Activated naive CD4-positive, alpha-beta T cell treated with anti-CD3 and anti-CD28 coated beads, Interleukin-2, amount 50 U/mL, for 72 hours (primary cell): ENCODE data around the gene ALOX5. TPM values are rescaled to one million over a fixed set of nuclear protein-coding genes. Genes with fewer than 3 reads are reported as not detected.
A peak's percentile ranks its signal among the peaks of the same experiment; 100 is the strongest.

ENCODE experiments used
- ATAC-seq, 2 donors: fragments of 150-1000 bp; cut with Tn5 transposase; 2 replicates each; pipeline ENCODE4 v1.10.0; 2021; ENCODE audit warnings: mild to moderate bottlenecking in 2 of 2, moderate library complexity in 2 of 2
- DNase-seq, 2 donors: peaks; one replicate each; pipeline ENCODE4 v3.0.0; 2021 to 2022; ENCODE audit warnings: low spot score in 2 of 2
- H3K27ac Mint-ChIP-seq, 2 donors: one replicate each; pipeline ENCODE4 v1.8.0; 2022; ENCODE audit warnings: mild to moderate bottlenecking in 2 of 2, mixed read lengths in 2 of 2
- H3K36me3 Mint-ChIP-seq, 2 donors: one replicate each; pipeline ENCODE4 v1.8.0; 2022; ENCODE audit warnings: mixed read lengths in 2 of 2
- H3K9me3 Mint-ChIP-seq, 2 donors: one replicate each; pipeline ENCODE4 v1.8.0; 2022; ENCODE audit warnings: mixed read lengths in 2 of 2
- total RNA-seq, 2 donors: library from RNA; stranded (reverse); gene quantifications; one replicate each; pipeline ENCODE4 v1.2.3, GENCODE V29; 2022

The ALOX5 gene
- total RNA-seq, 2 donors from 2014 or later: 0.68 to 1.7 TPM

DNA sequence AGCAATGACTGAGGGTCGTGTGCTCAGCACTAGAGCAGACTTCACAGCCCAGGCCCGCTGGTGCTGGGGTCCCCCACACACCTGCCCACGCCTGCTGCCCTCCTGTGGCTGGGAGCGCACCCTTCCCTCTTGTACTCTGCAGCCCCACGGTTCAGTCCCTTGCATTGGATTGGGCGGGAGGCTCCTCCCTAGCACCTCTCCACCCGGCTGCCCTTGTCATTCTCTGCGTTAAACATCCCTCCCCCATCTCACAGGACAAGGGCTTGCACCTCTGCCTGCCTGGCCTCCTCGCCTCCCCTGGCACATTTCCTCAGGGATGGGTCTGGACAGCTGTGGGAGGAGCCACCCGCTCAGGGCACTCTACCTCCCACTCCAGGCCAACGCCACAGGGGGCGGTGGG is 68.6 kb downstream of the ALOX5 start:
- Mint-ChIP-seq H3K36me3 (no peaks in the 10 kb centered on the region), H3K9me3 (no peaks in the 10 kb centered on the region), H3K27ac (no peak overlapping the region)
- no peak for DNase-seq
- no peak for ATAC-seq

DNA sequence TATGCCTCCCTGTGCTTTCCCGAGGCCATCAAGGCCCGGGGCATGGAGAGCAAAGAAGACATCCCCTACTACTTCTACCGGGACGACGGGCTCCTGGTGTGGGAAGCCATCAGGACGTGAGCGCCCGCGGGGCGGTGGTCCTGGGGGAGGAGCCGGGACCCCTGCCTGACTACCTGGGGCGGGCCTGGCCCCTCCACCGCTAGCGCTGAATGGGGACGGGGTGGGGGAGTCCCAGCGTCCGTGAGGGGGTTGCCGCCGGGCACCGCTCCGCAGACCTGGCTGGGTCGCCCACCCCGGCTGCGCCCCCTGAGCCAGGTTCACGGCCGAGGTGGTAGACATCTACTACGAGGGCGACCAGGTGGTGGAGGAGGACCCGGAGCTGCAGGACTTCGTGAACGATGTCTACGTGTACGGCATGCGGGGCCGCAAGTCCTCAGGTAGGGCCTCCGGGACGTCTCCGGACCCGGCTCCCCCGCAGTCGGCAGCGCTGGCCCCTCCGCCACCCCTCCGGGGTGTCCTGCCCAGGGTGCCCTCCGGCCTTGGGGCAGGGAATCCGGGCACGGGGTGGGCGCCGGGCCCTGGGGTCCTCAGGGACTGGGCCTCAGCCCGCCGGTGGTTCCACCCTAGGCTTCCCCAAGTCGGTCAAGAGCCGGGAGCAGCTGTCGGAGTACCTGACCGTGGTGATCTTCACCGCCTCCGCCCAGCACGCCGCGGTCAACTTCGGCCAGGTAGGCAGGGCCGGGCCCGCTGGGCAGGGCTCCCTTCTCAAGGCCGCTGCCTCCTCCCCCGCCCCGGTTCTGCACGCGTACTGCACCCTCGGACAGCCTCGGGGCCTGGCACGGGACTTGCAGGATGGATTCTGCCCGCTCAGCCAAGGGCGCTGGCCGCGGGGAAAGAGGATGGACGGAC is 69.3 kb downstream of the ALOX5 start:
- Mint-ChIP-seq H3K36me3 (no peaks in the 10 kb centered on the region), H3K9me3 (no peaks in the 10 kb centered on the region), H3K27ac (no peak overlapping the region)
- ATAC-seq: no peak
- no peak for DNase-seq

DNA sequence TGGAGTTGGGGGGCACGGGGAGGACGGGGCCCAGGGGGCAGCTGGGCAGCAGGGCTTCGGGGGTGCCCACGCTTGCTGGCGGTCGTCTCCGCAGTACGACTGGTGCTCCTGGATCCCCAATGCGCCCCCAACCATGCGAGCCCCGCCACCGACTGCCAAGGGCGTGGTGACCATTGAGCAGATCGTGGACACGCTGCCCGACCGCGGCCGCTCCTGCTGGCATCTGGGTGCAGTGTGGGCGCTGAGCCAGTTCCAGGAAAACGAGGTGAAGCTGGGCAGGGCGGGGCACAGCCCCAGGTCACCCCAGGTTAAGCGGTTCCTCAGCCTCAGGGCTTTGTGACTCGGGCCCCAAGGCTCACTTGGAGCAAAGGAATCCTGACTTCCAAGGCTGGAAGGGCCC is 70.0 kb downstream of the ALOX5 start:
- Mint-ChIP-seq H3K36me3 (no peaks in the 10 kb centered on the region), H3K27ac (no peak overlapping the region), H3K9me3 (no peaks in the 10 kb centered on the region)
- DNase-seq (no peak), ATAC-seq (no peak)

GRCh38 chr10:45444976-45445898 is 71.2 kb downstream of the ALOX5 start:
- no peaks in the 10 kb centered on the region for H3K36me3 Mint-ChIP-seq
- H3K27ac Mint-ChIP-seq: no peak overlapping the region
- no peak for DNase-seq
- no peaks in the 10 kb centered on the region for H3K9me3 Mint-ChIP-seq
- ATAC-seq: no peak

- Mint-ChIP-seq H3K9me3 (no peaks in the 10 kb centered on the region), H3K36me3 (no peaks in the 10 kb centered on the region), H3K27ac (no peak overlapping the region)
- ATAC-seq (no peak), DNase-seq (no peak)
Observed at GRCh38 chr10:45446858-45447257, 72.8 kb downstream of the ALOX5 start.

GRCh38 chr10:45447416-45447815 is 73.4 kb downstream of the ALOX5 start:
- H3K9me3 Mint-ChIP-seq: no peaks in the 10 kb centered on the region
- ATAC-seq (no peak), DNase-seq (no peak)
- H3K36me3 Mint-ChIP-seq: no peaks in the 10 kb centered on the region
- H3K27ac Mint-ChIP-seq: peak overlapping the region in 1 of 2 donors; percentile 37

DNA sequence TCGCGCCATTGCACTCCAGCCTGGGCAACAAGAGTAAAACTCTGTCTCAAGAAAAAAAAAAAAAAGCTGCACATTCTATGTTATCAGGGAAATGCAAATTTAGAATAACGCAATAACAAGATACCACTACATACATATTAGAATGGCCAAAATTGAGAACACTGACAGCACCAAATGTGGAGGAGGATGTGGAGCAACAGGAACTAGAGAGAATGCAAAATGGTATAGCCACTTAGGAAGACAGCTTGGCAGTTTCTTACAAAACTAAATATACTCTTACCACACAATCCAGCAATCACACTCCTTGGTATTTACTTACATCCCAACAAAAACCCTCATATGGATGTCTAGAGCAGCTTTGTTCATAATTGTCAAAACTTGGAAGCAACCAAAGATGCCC is 76.8 kb downstream of the ALOX5 start:
- Mint-ChIP-seq H3K27ac (no peak overlapping the region), H3K9me3 (no peaks in the 10 kb centered on the region), H3K36me3 (no peaks in the 10 kb centered on the region)
- DNase-seq (no peak), ATAC-seq (no peak)

DNA sequence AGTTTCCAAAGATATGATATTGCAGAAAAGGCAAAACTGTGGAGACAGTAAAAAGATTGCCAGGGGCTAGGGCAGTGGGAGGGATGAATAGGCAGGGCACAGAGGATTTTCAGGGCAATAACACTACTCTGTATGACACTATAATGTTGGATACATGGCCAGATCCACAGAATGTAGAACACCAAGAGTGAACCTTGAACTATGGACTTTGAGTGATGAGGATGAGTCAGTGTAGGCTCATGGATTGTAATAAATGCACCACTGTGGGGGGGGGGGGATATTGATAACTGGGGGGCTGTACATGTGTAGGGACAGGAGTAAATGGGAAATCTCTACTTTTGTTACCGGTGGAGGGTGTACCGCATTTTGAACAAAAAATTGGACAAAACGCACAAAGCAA is 77.4 kb downstream of the ALOX5 start:
- H3K27ac Mint-ChIP-seq: peak overlapping the region in 1 of 2 donors; percentile 26
- no peak for ATAC-seq
- no peaks in the 10 kb centered on the region for H3K9me3 Mint-ChIP-seq
- no peak for DNase-seq
- no peaks in the 10 kb centered on the region for H3K36me3 Mint-ChIP-seq

DNA sequence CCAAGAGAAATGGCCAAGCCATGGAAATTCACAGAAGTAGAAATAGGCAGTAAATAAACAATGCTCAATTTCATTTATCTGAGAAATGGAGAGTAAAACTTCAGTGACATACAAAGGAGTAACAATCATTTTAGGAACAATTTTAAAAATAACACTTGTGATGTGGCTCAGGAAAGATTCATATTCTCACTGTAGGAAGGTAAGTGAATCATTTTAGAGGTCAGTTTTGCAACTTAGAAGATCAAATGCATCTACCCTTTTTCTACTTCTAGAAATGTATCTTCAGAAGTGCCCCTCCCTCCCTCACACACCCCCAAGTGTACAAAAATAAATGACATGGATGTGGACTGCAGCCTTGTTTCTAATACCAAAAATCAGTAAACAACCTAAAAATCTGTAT is 78.3 kb downstream of the ALOX5 start:
- Mint-ChIP-seq H3K9me3 (no peaks in the 10 kb centered on the region), H3K36me3 (no peaks in the 10 kb centered on the region), H3K27ac (no peak overlapping the region)
- DNase-seq: no peak
- ATAC-seq: peak; percentile 59 to 84

DNA sequence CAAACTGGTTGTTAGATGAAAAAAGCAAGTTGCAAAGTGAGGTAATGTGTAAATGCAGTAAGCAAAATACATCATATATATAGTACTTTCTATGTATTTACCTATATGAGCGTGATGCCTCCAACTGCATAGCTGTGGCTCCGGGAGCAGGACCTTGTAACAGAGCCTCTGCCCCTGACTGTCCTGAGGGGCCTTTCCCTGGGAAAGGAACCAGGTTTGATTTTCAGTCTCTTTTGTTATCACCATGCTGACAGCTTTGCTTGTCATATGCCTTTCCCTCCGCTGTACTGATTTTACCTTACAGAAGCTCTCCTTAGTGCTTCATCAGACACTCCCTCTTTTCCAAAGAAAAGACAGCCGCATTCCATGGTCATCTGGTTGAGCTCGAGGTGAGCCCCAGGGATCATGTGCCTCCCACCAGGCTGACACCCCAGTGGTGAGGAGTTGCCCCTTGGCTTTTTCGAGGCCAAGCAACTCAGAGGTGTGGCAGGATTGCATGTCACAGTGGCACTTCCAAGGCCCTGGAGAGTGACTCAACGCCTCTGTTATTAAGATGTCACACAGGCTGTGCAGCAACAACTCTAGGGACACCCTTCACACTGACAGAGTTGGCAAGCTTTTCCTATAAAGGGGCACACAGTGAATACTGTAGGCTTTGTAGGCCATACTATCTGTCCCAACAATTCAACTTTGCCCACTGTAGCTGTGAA is 78.9 kb downstream of the ALOX5 start:
- no peaks in the 10 kb centered on the region for H3K36me3 Mint-ChIP-seq
- ATAC-seq: peak; percentile 29 to 51
- H3K27ac Mint-ChIP-seq: peak overlapping the region in 1 of 2 donors; percentile 40
- DNase-seq: no peak
- no peaks in the 10 kb centered on the region for H3K9me3 Mint-ChIP-seq

GRCh38 chr10:45453639-45454255 is 79.7 kb downstream of the ALOX5 start:
- peak in 1 of 2 donors; percentile 31 for ATAC-seq
- H3K36me3 Mint-ChIP-seq: no peaks in the 10 kb centered on the region
- no peak for DNase-seq
- H3K9me3 Mint-ChIP-seq: no peaks in the 10 kb centered on the region
- H3K27ac Mint-ChIP-seq: peak overlapping the region in 1 of 2 donors; percentile 6

- DNase-seq (no peak), ATAC-seq (no peak)
- Mint-ChIP-seq H3K9me3 (no peaks in the 10 kb centered on the region), H3K27ac (no peak overlapping the region), H3K36me3 (no peaks in the 10 kb centered on the region)
Observed at GRCh38 chr10:45454262-45454661, 80.2 kb downstream of the ALOX5 start.

DNA sequence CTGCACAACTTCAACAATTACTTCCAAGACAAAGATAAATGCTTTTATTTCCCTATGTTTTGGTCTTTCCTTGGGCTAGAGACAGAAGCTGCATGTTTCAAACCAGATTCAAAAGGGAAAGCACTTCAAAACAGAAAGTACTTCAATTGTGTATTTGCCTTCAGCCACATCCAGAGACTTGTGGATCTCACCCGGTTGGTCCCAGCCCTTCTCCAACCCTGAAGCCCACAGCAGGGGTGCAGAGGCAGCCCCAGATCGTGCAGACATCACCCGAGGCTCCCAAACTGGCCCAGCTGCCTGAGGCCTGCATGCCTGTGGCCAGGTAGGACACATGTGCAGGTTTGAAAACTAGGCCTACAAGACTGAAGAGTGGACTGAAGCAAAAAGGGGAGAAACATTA is 80.8 kb downstream of the ALOX5 start:
- ATAC-seq: no peak
- Mint-ChIP-seq H3K36me3 (no peaks in the 10 kb centered on the region), H3K27ac (peak overlapping the region; percentile 47 to 80), H3K9me3 (no peaks in the 10 kb centered on the region)
- DNase-seq: no peak

GRCh38 chr10:45456233-45456632 is 82.2 kb downstream of the ALOX5 start:
- H3K27ac Mint-ChIP-seq: peak overlapping the region in 1 of 2 donors; percentile 47
- ATAC-seq: no peak

DNA sequence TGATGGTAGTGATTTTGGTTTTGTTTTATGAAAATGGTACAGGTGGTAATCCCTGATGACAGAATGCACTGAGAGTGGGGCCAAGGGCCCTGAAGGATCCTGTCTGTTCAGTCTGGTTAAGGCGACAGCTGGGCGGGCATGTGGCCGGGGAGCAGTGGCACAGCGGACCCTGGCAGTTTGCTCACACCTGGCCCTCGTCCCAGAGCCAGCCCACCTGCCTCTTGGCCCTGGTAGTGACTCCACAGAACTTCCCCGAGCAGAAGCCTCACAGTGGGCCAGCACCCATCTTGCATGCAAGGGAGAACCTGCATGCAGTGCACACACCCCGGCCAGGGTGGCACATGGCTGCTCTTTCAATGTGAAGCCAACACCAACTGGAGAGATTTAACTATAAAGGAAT is 82.8 kb downstream of the ALOX5 start:
- Mint-ChIP-seq H3K36me3 (no peaks in the 10 kb centered on the region), H3K27ac (peak overlapping the region in 1 of 2 donors; percentile 26), H3K9me3 (no peaks in the 10 kb centered on the region)
- ATAC-seq (no peak), DNase-seq (no peak)

More at GRCh38 chr10:45456233-45456632, 82.2 kb downstream of the ALOX5 start:
- H3K9me3 Mint-ChIP-seq: no peaks in the 10 kb centered on the region
- no peaks in the 10 kb centered on the region for H3K36me3 Mint-ChIP-seq
- no peak for DNase-seq

DNA sequence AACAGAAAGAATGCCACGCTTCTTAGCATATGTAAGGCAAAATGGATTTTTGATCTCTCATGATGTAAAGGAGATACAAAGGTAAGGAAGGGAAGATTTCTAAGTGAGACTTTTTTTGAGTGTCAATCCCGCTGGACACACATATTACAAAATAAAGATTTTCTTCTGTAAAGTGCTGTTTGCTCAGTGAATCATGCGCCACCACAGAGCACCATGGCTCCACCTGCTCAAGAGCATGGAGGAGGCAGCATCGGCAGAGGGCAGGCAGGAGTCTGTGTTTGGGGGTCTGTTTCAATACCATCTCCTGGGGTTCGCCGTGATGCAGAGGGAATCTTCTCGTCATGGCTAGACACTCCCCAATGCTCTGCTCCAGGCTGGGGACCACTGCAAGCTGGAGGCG is 83.5 kb downstream of the ALOX5 start:
- ATAC-seq (no peak), DNase-seq (no peak)
- Mint-ChIP-seq H3K9me3 (no peaks in the 10 kb centered on the region), H3K36me3 (no peaks in the 10 kb centered on the region), H3K27ac (no peak overlapping the region)
